Hematopoietic multipotent progenitor cell treated with erythropoietin and hydrocortisone succinate and interleukin-3 and kit ligand, for 8 days (in vitro differentiated cells): ENCODE results near the gene ZC3H13.

Experiments used
- DNase-seq: peaks from one replicate; pipeline ENCODE4 v3.0.0-alpha.2; 2015

ZC3H13 gene

GRCh38 chr13:45932676-45933075 lies 119.9 kb downstream of the ZC3H13 start:
- DNase-seq: peak; percentile 14

- no peak for DNase-seq
These were observed 120.4 kb downstream of the ZC3H13 start for GRCh38 chr13:45932172-45932571.

- DNase-seq: no peak
These were observed 121.3 kb downstream of the ZC3H13 start for GRCh38 chr13:45931211-45931610.

- DNase-seq: no peak
These were observed 122.4 kb downstream of the ZC3H13 start for GRCh38 chr13:45930177-45930576.

GRCh38 chr13:45928843-45929242 lies 123.7 kb downstream of the ZC3H13 start:
- no peak for DNase-seq

GRCh38 chr13:45928176-45928575 lies 124.4 kb downstream of the ZC3H13 start:
- no peak for DNase-seq

GRCh38 chr13:45926741-45927140 lies 125.8 kb downstream of the ZC3H13 start:
- no peak for DNase-seq

- DNase-seq: peak; percentile 35
These were observed 127.4 kb downstream of the ZC3H13 start for GRCh38 chr13:45925151-45925550.

- no peak for DNase-seq
These were observed 131.3 kb downstream of the ZC3H13 start for GRCh38 chr13:45921162-45921736.

GRCh38 chr13:45918597-45918996 lies 133.9 kb downstream of the ZC3H13 start:
- no peak for DNase-seq

- no peak for DNase-seq
These were observed 135.5 kb downstream of the ZC3H13 start for GRCh38 chr13:45917019-45917418.

GRCh38 chr13:45915686-45916439 lies 136.7 kb downstream of the ZC3H13 start:
- no peak for DNase-seq

- DNase-seq: no peak
These were observed 142.9 kb downstream of the ZC3H13 start for GRCh38 chr13:45909673-45910072.

GRCh38 chr13:45909089-45909488 lies 143.5 kb downstream of the ZC3H13 start:
- no peak for DNase-seq

GRCh38 chr13:45907503-45907902 lies 145.0 kb downstream of the ZC3H13 start:
- DNase-seq: no peak
